ENCODE results near the gene DST. TPM values are rescaled to one million over a fixed set of nuclear protein-coding genes. Genes with fewer than 3 reads are reported as not detected.

The DST gene
- polyA plus RNA-seq, 3 donors = 1.1 to 7.4 (median 3.2) TPM

- 98% methylated on average over 5 of the region's 5 CpGs for WGBS (ENCODE audit: insufficient coverage)
- H3K27me3 Mint-ChIP-seq (ENCODE audit: low read depth in 3 of 3) = no peaks in the 10 kb centered on the region
- H3K9me3 ChIP-seq (replicated peaks in 1 of 2; ENCODE audit: control insufficient read depth in 1 of 2, insufficient read depth in 1 of 2, low read length in 2 of 2) = no peaks in the 10 kb centered on the region
- H3K27ac ChIP-seq (ENCODE audit: low read depth in 1 of 2, low read length in 2 of 2) = no peak overlapping the region
- no peak for TF ChIP-seq CTCF (IDR thresholded peaks at IDR 0.05)
- H3K79me2 ChIP-seq (ENCODE audit: insufficient read depth, low read length) = no peaks in the 10 kb centered on the region
- H3K4me1 ChIP-seq (ENCODE audit: control insufficient read depth in 1 of 2, insufficient read depth in 2 of 2, low read length in 2 of 2) = no peaks in the 10 kb centered on the region
- no peak overlapping the region for H3K4me2 ChIP-seq (replicated peaks; ENCODE audit: extremely low read depth, low read length, poor library complexity, severe bottlenecking)
- H3K4me3 Mint-ChIP-seq = no peak overlapping the region
- H3K9ac ChIP-seq (ENCODE audit: insufficient read depth, low read length, poor library complexity, severe bottlenecking) = no peak overlapping the region
- H2AFZ ChIP-seq (ENCODE audit: insufficient read depth, low read depth, low read length, poor library complexity, severe bottlenecking) = no peak overlapping the region
- no peak overlapping the region for H3K4me3 ChIP-seq (replicated peaks in 1 of 3; ENCODE audit: low read depth in 2 of 3, low read length in 3 of 3)
- no peak overlapping the region for H3K27ac Mint-ChIP-seq
- H4K20me1 ChIP-seq (ENCODE audit: insufficient read depth, low read length) = no peaks in the 10 kb centered on the region
- H3K9me3 Mint-ChIP-seq = peaks cover 0 to 4% (median 0%) of the 10 kb centered on the region in 7 donors
- no peaks in the 10 kb centered on the region for H3K4me1 Mint-ChIP-seq
- intact Hi-C loops (cut with micrococcal nuclease) = no loop called here
- DNase-seq = no peak
- H3K36me3 ChIP-seq (replicated peaks in 1 of 2; ENCODE audit: control insufficient read depth in 1 of 2, insufficient read depth in 2 of 2, low read length in 2 of 2) = peaks cover 0 to 3% of the 10 kb centered on the region in 2 donors
- no peaks in the 10 kb centered on the region for H3K27me3 ChIP-seq (ENCODE audit: control insufficient read depth in 2 of 2, insufficient read depth in 2 of 2, low read length in 2 of 2)
- no peaks in the 10 kb centered on the region for H3K36me3 Mint-ChIP-seq
These were observed 25.7 kb downstream of the DST start for GRCh38 chr6:56616967-56617366.

- Histone ChIP-seq H3K9me3 (replicated peaks in 1 of 2; ENCODE audit: control insufficient read depth in 1 of 2, insufficient read depth in 1 of 2, low read length in 2 of 2) (no peaks in the 10 kb centered on the region), H3K9ac (ENCODE audit: insufficient read depth, low read length, poor library complexity, severe bottlenecking) (no peak overlapping the region), H3K4me1 (ENCODE audit: control insufficient read depth in 1 of 2, insufficient read depth in 2 of 2, low read length in 2 of 2) (no peaks in the 10 kb centered on the region), H3K27me3 (ENCODE audit: control insufficient read depth in 2 of 2, insufficient read depth in 2 of 2, low read length in 2 of 2) (no peaks in the 10 kb centered on the region), H3K27ac (ENCODE audit: low read depth in 1 of 2, low read length in 2 of 2) (no peak overlapping the region), H3K4me3 (replicated peaks in 1 of 3; ENCODE audit: low read depth in 2 of 3, low read length in 3 of 3) (no peak overlapping the region), H3K36me3 (replicated peaks in 1 of 2; ENCODE audit: control insufficient read depth in 1 of 2, insufficient read depth in 2 of 2, low read length in 2 of 2) (peaks cover 0 to 3% of the 10 kb centered on the region in 2 donors), H3K4me2 (replicated peaks; ENCODE audit: extremely low read depth, low read length, poor library complexity, severe bottlenecking) (no peak overlapping the region), H3K79me2 (ENCODE audit: insufficient read depth, low read length) (no peaks in the 10 kb centered on the region), H2AFZ (ENCODE audit: insufficient read depth, low read depth, low read length, poor library complexity, severe bottlenecking) (no peak overlapping the region), H4K20me1 (ENCODE audit: insufficient read depth, low read length) (no peaks in the 10 kb centered on the region)
- Mint-ChIP-seq H3K9me3 (peaks cover 0 to 4% (median 0%) of the 10 kb centered on the region in 7 donors), H3K36me3 (peaks cover 0 to 1% of the 10 kb centered on the region in 2 donors), H3K4me1 (no peaks in the 10 kb centered on the region), H3K27me3 (ENCODE audit: low read depth in 3 of 3) (no peaks in the 10 kb centered on the region), H3K27ac (no peak overlapping the region), H3K4me3 (no peak overlapping the region)
- DNase-seq = no peak
- WGBS (ENCODE audit: insufficient coverage) = 90% methylated on average over 2 of the region's 6 CpGs
- no peak for TF ChIP-seq CTCF (IDR thresholded peaks at IDR 0.05)
- intact Hi-C loops (cut with micrococcal nuclease) = no loop called here
These were observed 29.3 kb downstream of the DST start for GRCh38 chr6:56613247-56613851.

Data from CD14-positive monocyte (primary cell).